Thyroid gland (tissue), 4 donors: Measurements from ENCODE around the gene DVL3.

Experiments
- POLR2A ChIP-seq, 2 donors: fragments of 450-650 bp; IDR thresholded peaks; one replicate each; pipeline ENCODE4 v1.6.1; 2017; ENCODE audit warnings: antibody characterized with exemption in 2 of 2, mild to moderate bottlenecking in 2 of 2, moderate library complexity in 1 of 2
- TF ChIP-seq, protein P1 (sequence below), 6 experiments: fragments of 200-600 bp in 3 of 6; fragments of 450-650 bp in 3 of 6; sonication (generic) in 3 of 6; IDR thresholded peaks; one replicate each; pipeline ENCODE4 v1.5.1; 2016 to 2019; ENCODE audit warnings: antibody characterized with exemption in 6 of 6, mild to moderate bottlenecking in 2 of 6, inconsistent platforms in 1 of 6, moderate library complexity in 1 of 6

DNA sequence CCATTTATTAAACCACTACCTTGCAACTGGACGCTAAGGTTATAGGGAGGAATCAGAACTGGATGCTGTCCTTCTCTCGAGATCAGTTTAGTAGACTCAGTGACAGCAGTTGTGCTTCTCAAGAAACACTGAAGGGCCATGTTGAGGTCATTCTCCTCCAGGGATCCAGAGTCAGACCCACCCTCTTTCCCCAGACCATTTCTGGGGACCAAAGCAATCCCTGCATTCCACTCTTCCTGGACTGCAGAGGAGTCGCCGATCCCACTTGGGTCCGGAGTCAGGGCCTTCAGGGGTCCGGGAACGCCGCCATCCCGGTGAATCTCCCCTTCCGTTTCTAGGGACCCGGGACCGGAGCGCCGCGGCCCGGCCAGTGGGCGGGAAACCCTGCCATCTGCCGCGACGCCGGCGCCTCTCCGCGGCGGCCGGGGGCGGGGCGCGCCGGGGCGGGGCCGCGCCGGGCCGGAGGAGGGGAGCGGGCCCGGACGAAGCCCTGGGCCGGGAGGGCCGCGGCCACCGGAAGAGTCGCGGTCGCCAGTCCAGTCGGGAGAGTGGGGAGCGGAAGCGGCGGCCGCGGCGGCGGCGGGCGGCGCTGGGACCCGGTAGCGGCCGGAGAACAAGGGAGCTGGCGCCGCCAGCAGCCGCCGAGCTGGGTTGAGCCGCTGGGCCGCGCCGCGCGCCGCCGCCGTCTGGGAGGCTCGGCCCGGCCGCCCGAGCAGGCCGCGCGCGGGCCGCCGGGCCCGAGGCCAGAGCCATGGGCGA lies at the start of gene DVL3:
- TF ChIP-seq, protein P1, sequence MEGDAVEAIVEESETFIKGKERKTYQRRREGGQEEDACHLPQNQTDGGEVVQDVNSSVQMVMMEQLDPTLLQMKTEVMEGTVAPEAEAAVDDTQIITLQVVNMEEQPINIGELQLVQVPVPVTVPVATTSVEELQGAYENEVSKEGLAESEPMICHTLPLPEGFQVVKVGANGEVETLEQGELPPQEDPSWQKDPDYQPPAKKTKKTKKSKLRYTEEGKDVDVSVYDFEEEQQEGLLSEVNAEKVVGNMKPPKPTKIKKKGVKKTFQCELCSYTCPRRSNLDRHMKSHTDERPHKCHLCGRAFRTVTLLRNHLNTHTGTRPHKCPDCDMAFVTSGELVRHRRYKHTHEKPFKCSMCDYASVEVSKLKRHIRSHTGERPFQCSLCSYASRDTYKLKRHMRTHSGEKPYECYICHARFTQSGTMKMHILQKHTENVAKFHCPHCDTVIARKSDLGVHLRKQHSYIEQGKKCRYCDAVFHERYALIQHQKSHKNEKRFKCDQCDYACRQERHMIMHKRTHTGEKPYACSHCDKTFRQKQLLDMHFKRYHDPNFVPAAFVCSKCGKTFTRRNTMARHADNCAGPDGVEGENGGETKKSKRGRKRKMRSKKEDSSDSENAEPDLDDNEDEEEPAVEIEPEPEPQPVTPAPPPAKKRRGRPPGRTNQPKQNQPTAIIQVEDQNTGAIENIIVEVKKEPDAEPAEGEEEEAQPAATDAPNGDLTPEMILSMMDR (IDR thresholded peaks at IDR 0.05) = no peak
- TF ChIP-seq POLR2A (IDR thresholded peaks at IDR 0.05) = peak in 1 of 2 donors; percentile 73
